Endothelial cell of umbilical vein (primary cell): ENCODE results near the gene FOLR2. TPM values are rescaled to one million over a fixed set of nuclear protein-coding genes. Genes with fewer than 3 reads are reported as not detected.
"Not testable (repeated sequence)": the region's sequence is repeated elsewhere in the genome, so short reads cannot be mapped to it uniquely, and the experiment has no call there.

Source experiments
- BruUV-seq: library from RNA; stranded (reverse); fragments of 400-500 nt; replicated peaks from 2 replicates; lab custom pipeline; 2021; lab: Mats Ljungman, UMichigan
- CTCF ChIA-PET: fragments of 300-600, 350-600 bp; sonication (Branson Sonifier 250); formaldehyde crosslinking; loops from one replicate; lab custom pipeline; 2021; ENCODE audit warnings: antibody characterized with exemption, inconsistent platforms; lab: Charles Lee
- POLR2A ChIA-PET: fragments of 300-600, 350-600 bp; sonication (Branson Sonifier 250); formaldehyde crosslinking; loops from one replicate; lab custom pipeline; 2021; ENCODE audit warnings: antibody characterized with exemption, inconsistent platforms; lab: Charles Lee
- DNase-seq: peaks from one replicate; pipeline ENCODE4 v3.0.0-alpha.2; 2011; ENCODE audit warnings: low read depth, low spot score
- FAIRE-seq: peaks from 2 replicates; lab custom pipeline; 2011; peaks lifted over from hg19 to GRCh38; lab: Jason Lieb, UNC
- H2AFZ ChIP-seq: 2 replicates; pipeline ENCODE4 v1.6.0; 2012; ENCODE audit warnings: low read depth, low read length, control low read depth, inconsistent platforms
- H3K27ac ChIP-seq: 2 replicates; pipeline ENCODE4 v1.5.1; 2011; ENCODE audit warnings: low read depth, mild to moderate bottlenecking, control low read depth, low read length, moderate library complexity; ENCODE audit not compliant: insufficient read depth
- H3K27me3 ChIP-seq, 2 experiments: 2 replicates each; pipeline versions ENCODE4 v1.6.0 to v1.6.1; 2011; ENCODE audit warnings: low read length in 2 of 2, mixed read lengths in 1 of 2; ENCODE audit not compliant: control insufficient read depth in 2 of 2, insufficient read depth in 2 of 2
- H3K36me3 ChIP-seq, 2 experiments: 2 replicates in 1 of 2; 3 replicates in 1 of 2; pipeline ENCODE4 v1.5.1; 2011; ENCODE audit warnings: low read length in 2 of 2, mild to moderate bottlenecking in 1 of 2, moderate library complexity in 1 of 2; ENCODE audit not compliant: control insufficient read depth in 2 of 2, insufficient read depth in 2 of 2; ENCODE audit errors: extremely low read depth in 1 of 2
- H3K4me1 ChIP-seq: 3 replicates; pipeline ENCODE4 v1.5.1; 2011; ENCODE audit warnings: mild to moderate bottlenecking, low read length; ENCODE audit not compliant: control insufficient read depth, insufficient read depth; ENCODE audit errors: extremely low read depth
- H3K4me2 ChIP-seq: 2 replicates; pipeline ENCODE4 v1.6.1; 2011; ENCODE audit warnings: low read length, control low read depth, mixed read lengths; ENCODE audit not compliant: insufficient read depth
- H3K4me3 ChIP-seq, 3 experiments: fragments of 200-600 bp in 1 of 3; sonication (generic), shearing (Covaris generic) in 1 of 3; replicated peaks in 1 of 3; 2 replicates each; pipeline ENCODE4 v1.5.1; 2011 to 2016; ENCODE audit warnings: control low read depth in 3 of 3, low read length in 3 of 3, mild to moderate bottlenecking in 2 of 3, inconsistent platforms in 1 of 3, low read depth in 1 of 3, moderate library complexity in 1 of 3; ENCODE audit not compliant: insufficient read depth in 1 of 3
- H3K79me2 ChIP-seq: 2 replicates; pipeline ENCODE4 v1.6.0; 2012; ENCODE audit warnings: low read length, inconsistent platforms; ENCODE audit not compliant: control insufficient read depth, insufficient read depth
- H3K9ac ChIP-seq: replicated peaks from 2 replicates; pipeline ENCODE3; 2011; ENCODE audit warnings: low read length, control low read depth; ENCODE audit not compliant: insufficient read depth; ENCODE audit errors: extremely low read depth
- H3K9me1 ChIP-seq: replicated peaks from 3 replicates; pipeline ENCODE4 v1.6.0; 2011; ENCODE audit warnings: mild to moderate bottlenecking, low read length; ENCODE audit not compliant: control insufficient read depth, insufficient read depth; ENCODE audit errors: extremely low read depth
- H3K9me3 ChIP-seq: replicated peaks from 2 replicates; pipeline ENCODE4 v1.5.1; 2012; ENCODE audit warnings: low read length, inconsistent platforms; ENCODE audit not compliant: control insufficient read depth, insufficient read depth
- H4K20me1 ChIP-seq: replicated peaks from 2 replicates; pipeline ENCODE3; 2011; ENCODE audit warnings: mild to moderate bottlenecking, low read length; ENCODE audit not compliant: control insufficient read depth, insufficient read depth; ENCODE audit errors: extremely low read depth
- CTCF ChIP-seq, 2 donors: IDR thresholded peaks; 1 replicate in 1 of 2; 2 replicates in 1 of 2; pipeline ENCODE4 v1.5.1; 2011; ENCODE audit warnings: low read length in 2 of 2, mild to moderate bottlenecking in 2 of 2, moderate library complexity in 2 of 2, control low read depth in 1 of 2, inconsistent platforms in 1 of 2, low read depth in 1 of 2; ENCODE audit not compliant: insufficient read depth in 1 of 2; ENCODE audit errors: extremely low read depth in 1 of 2
- GATA2 ChIP-seq: IDR thresholded peaks from 2 replicates; pipeline ENCODE4 v1.7.0; 2011; ENCODE audit warnings: low read depth, mild to moderate bottlenecking, moderate library complexity, mixed read lengths, low read length; ENCODE audit not compliant: insufficient read length, insufficient read depth
- MAX ChIP-seq: IDR thresholded peaks from 2 replicates; pipeline ENCODE4 v1.6.1; 2011; ENCODE audit not compliant: insufficient read depth, insufficient read length
- MYC ChIP-seq: IDR thresholded peaks from one replicate; pipeline ENCODE4 v1.6.1; 2011; ENCODE audit warnings: mild to moderate bottlenecking, low read depth, low read length
- POLR2A ChIP-seq: IDR thresholded peaks from 2 replicates; pipeline ENCODE4 v1.6.1; 2012; ENCODE audit warnings: low read depth, mild to moderate bottlenecking, control low read depth, low read length
- dilution Hi-C: fragments of 300-500 bp; cut with MboI; formaldehyde crosslinking; loops from one replicate; pipeline ENCODE4 v1.15.0; 2019; ENCODE audit warnings: low sequenced_read_pairs; ENCODE audit not compliant: extremely low pct_ligation_motif_present
- intact Hi-C: fragments of 100-400 bp; cut with micrococcal nuclease; formaldehyde crosslinking; loops from one replicate; pipeline ENCODE4 v1.10.0; 2022
- polyA plus RNA-seq, 4 experiments: library from polyadenylated mRNA; depleted of rRNA in 3 of 4; stranded (reverse) in 3 of 4; unstranded in 1 of 4; fragments of >200 nt; gene quantifications; 2 replicates each; pipeline versions ENCODE4 v1.2.1 to v1.2.3, GENCODE V29; 2011 to 2012; ENCODE audit warnings: missing spikeins in 1 of 4
- total RNA-seq: library from RNA; stranded (reverse); gene quantifications from 2 replicates; pipeline ENCODE4 v1.2.3, GENCODE V29; 2021

Gene FOLR2
- total and polyA plus RNA-seq, 2 donors (not counting 3 experiments of a cell fraction or from before 2014, with no cell fraction given), result not detected

- H3K9ac ChIP-seq, intact Hi-C loops, dilution Hi-C loops, H3K9me1 ChIP-seq, H3K4me3 ChIP-seq, H2AFZ ChIP-seq, H3K79me2 ChIP-seq, H3K4me1 ChIP-seq, H3K27ac ChIP-seq, H3K9me3 ChIP-seq, H3K36me3 ChIP-seq, BruUV-seq, DNase-seq, H4K20me1 ChIP-seq, POLR2A ChIA-PET, FAIRE-seq, H3K4me2 ChIP-seq, H3K27me3 ChIP-seq: not testable (repeated sequence)
- CTCF ChIA-PET, result interaction anchor here (0.8 to 1.2 kb wide), 2 partner anchors 13 to 26 kb away, joined by 3 read pairs; no protein-coding TSS in a partner anchor
These were observed 46.8 kb upstream of the FOLR2 start for GRCh38 chr11:72169754-72170153.

GRCh38 chr11:72172043-72172442 is 44.6 kb upstream of the FOLR2 start:
- H3K36me3 ChIP-seq, dilution Hi-C loops, H3K79me2 ChIP-seq, H3K4me3 ChIP-seq, H3K9ac ChIP-seq, CTCF ChIA-PET, H3K27me3 ChIP-seq, H3K4me2 ChIP-seq, H3K4me1 ChIP-seq, BruUV-seq, intact Hi-C loops, H3K9me3 ChIP-seq, H3K9me1 ChIP-seq, FAIRE-seq, POLR2A ChIA-PET, H4K20me1 ChIP-seq, DNase-seq, H2AFZ ChIP-seq, H3K27ac ChIP-seq: not testable (repeated sequence)

GRCh38 chr11:72173291-72173690 is 43.3 kb upstream of the FOLR2 start:
- Histone ChIP-seq H3K9me1 (no peaks in the 10 kb centered on the region), H2AFZ (no peak overlapping the region), H3K4me2 (no peak overlapping the region), H3K4me3 (no peak overlapping the region), H3K36me3 (no peaks in the 10 kb centered on the region), H3K79me2 (no peaks in the 10 kb centered on the region), H3K9ac (no peak overlapping the region), H3K4me1 (no peaks in the 10 kb centered on the region), H3K27me3 (no peaks in the 10 kb centered on the region), H4K20me1 (no peaks in the 10 kb centered on the region), H3K27ac (no peak overlapping the region), H3K9me3 (no peaks in the 10 kb centered on the region)
- dilution Hi-C loops, result no loop called here
- ChIA-PET CTCF (interaction anchor here (0.6 to 1.4 kb wide), 2 partner anchors 11 to 29 kb away, joined by 3 read pairs; no protein-coding TSS in a partner anchor), POLR2A (no interaction called here)
- no TSS peak for BruUV-seq
- intact Hi-C loops, result no loop called here
- DNase-seq (no peak), FAIRE-seq (no peak)
- TF ChIP-seq CTCF (IDR thresholded peaks at IDR 0.05; ENCODE audit: extremely low read depth in 1 of 2, insufficient read depth in 1 of 2, low read depth in 1 of 2, low read length in 2 of 2) (no peak), GATA2 (no peak), MAX (no peak), POLR2A (no peak), MYC (no peak)
